ENCODE measurements around the gene SLMAP. TPM values are rescaled to one million over a fixed set of nuclear protein-coding genes. Genes with fewer than 3 reads are reported as not detected.

SLMAP gene
- total and polyA plus RNA-seq, 5 donors: 112 to 414 (median 244) TPM

- intact Hi-C loops (cut with DNase I): no loop called here
- Histone ChIP-seq H3K4me1 (ENCODE audit: control insufficient read depth, insufficient read depth, low read length) (no peaks in the 10 kb centered on the region), H3K9me3 (ENCODE audit: control insufficient read depth, low read length) (no peaks in the 10 kb centered on the region), H3K4me3 (ENCODE audit: low read length) (no peak overlapping the region), H3K27me3 (ENCODE audit: control insufficient read depth, insufficient read depth) (no peaks in the 10 kb centered on the region), H3K27ac (ENCODE audit: low read length) (no peak overlapping the region)
- no peak for DNase-seq
- no peak for ATAC-seq
- 91% methylated on average over 9 of the region's 9 CpGs for WGBS
These were observed 6.6 kb upstream of the SLMAP start for GRCh38 chr3:57749542-57749941.

DNA sequence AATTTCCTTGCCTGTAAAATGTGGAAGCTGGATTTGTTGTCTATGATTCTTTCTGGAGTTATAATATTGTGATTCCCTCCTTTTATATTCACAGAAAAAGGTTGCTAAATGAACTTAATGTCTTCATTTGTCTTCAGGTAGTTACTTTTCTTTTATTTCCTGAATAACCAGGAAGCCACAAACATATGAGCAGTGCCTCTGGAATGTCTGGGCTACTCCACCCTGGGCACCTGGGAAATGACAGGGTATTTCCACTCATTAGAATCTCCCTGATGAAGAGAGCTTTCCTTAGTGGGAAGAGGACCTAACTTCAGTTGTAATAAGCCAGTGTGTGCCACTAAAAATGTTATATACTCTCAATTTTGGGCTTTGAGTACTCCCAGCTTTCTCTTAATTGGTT lies 3.8 kb upstream of the SLMAP start:
- intact Hi-C loops (cut with DNase I): no loop called here
- H3K27ac ChIP-seq (ENCODE audit: low read length): no peak overlapping the region
- no peaks in the 10 kb centered on the region for H3K9me3 ChIP-seq (ENCODE audit: control insufficient read depth, low read length)
- peaks cover under 1% of the 10 kb centered on the region for H3K4me1 ChIP-seq (ENCODE audit: control insufficient read depth, insufficient read depth, low read length)
- no peak overlapping the region for H3K4me3 ChIP-seq (ENCODE audit: low read length)
- ATAC-seq: no peak
- no peaks in the 10 kb centered on the region for H3K27me3 ChIP-seq (ENCODE audit: control insufficient read depth, insufficient read depth)
- DNase-seq: no peak

GRCh38 chr3:57753016-57753415 lies 3.1 kb upstream of the SLMAP start:
- H3K27me3 ChIP-seq (ENCODE audit: control insufficient read depth, insufficient read depth): no peaks in the 10 kb centered on the region
- no peak overlapping the region for H3K4me3 ChIP-seq (ENCODE audit: low read length)
- H3K9me3 ChIP-seq (ENCODE audit: control insufficient read depth, low read length): no peaks in the 10 kb centered on the region
- peaks cover 4% of the 10 kb centered on the region for H3K4me1 ChIP-seq (ENCODE audit: control insufficient read depth, insufficient read depth, low read length)
- ATAC-seq (no peak), DNase-seq (no peak)
- H3K27ac ChIP-seq (ENCODE audit: low read length): no peak overlapping the region
- intact Hi-C loops (cut with DNase I): no loop called here

- Histone ChIP-seq H3K4me1 (ENCODE audit: control insufficient read depth, insufficient read depth, low read length) (peaks cover 4% of the 10 kb centered on the region), H3K4me3 (ENCODE audit: low read length) (peak overlapping the region; percentile 54), H3K9me3 (ENCODE audit: control insufficient read depth, low read length) (no peaks in the 10 kb centered on the region), H3K27ac (ENCODE audit: low read length) (peak overlapping the region; percentile 56), H3K27me3 (ENCODE audit: control insufficient read depth, insufficient read depth) (no peaks in the 10 kb centered on the region)
- DNase-seq (no peak), ATAC-seq (no peak)
- WGBS: 0% methylated on average over 1 of the region's 1 CpG
- intact Hi-C loops (cut with DNase I): no loop called here
These were observed 787 bp upstream of the SLMAP start for GRCh38 chr3:57755368-57755675.

GRCh38 chr3:57756528-57757401 lies 656 bp downstream of the SLMAP start:
- intact Hi-C loops (cut with DNase I): no loop called here

DNA sequence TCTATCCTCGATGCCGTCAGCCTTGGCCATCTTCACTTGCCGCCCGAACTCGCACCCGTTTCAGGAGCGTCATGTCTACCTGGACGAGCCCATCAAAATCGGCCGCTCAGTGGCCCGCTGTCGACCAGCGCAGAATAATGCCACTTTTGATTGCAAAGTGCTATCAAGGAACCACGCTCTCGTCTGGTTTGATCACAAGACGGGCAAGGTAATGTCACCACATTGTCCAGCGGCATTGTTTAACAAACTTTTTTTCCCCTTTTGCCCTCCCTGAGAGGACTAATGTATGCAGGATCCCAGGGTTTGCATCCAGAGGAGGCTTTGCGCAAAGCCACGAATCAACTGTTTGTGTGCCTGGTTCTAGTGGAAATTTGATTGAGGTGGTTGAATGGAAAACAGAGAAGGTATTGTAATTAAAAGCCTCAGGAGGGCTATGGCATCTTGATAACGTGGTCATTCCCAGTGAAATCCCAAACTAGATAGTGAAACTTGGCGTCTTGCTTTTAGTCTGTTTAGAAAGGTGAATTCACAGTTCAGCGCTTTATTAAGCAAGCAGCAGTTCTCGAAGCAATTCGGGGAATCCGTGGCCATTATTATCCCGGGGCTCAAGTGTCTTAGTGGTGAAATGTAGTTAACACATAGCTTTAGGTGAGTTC lies 1.7 kb downstream of the SLMAP start:
- H3K9me3 ChIP-seq (ENCODE audit: control insufficient read depth, low read length): no peaks in the 10 kb centered on the region
- ATAC-seq (no peak), DNase-seq (peak in 1 of 3 donors; percentile 53)
- intact Hi-C loops (cut with DNase I): no loop called here
- no peaks in the 10 kb centered on the region for H3K27me3 ChIP-seq (ENCODE audit: control insufficient read depth, insufficient read depth)
- peaks cover 4% of the 10 kb centered on the region for H3K4me1 ChIP-seq (ENCODE audit: control insufficient read depth, insufficient read depth, low read length)
- WGBS: 33% methylated on average over 26 of the region's 26 CpGs
- peak overlapping the region; percentile 54 for H3K4me3 ChIP-seq (ENCODE audit: low read length)
- H3K27ac ChIP-seq (ENCODE audit: low read length): no peak overlapping the region

More at GRCh38 chr3:57756528-57757401, 656 bp downstream of the SLMAP start:
- WGBS: under 1% methylated on average over 84 of the region's 84 CpGs
- H3K27me3 ChIP-seq (ENCODE audit: control insufficient read depth, insufficient read depth): no peaks in the 10 kb centered on the region
- peak overlapping the region; percentile 10 for H3K27ac ChIP-seq (ENCODE audit: low read length)
- ATAC-seq: peak; percentile 52 to 64
- DNase-seq: peak; percentile 49 to 73 (median 73)
- peak overlapping the region; percentile 54 for H3K4me3 ChIP-seq (ENCODE audit: low read length)
- H3K9me3 ChIP-seq (ENCODE audit: control insufficient read depth, low read length): no peaks in the 10 kb centered on the region
- peaks cover 4% of the 10 kb centered on the region for H3K4me1 ChIP-seq (ENCODE audit: control insufficient read depth, insufficient read depth, low read length)

DNA sequence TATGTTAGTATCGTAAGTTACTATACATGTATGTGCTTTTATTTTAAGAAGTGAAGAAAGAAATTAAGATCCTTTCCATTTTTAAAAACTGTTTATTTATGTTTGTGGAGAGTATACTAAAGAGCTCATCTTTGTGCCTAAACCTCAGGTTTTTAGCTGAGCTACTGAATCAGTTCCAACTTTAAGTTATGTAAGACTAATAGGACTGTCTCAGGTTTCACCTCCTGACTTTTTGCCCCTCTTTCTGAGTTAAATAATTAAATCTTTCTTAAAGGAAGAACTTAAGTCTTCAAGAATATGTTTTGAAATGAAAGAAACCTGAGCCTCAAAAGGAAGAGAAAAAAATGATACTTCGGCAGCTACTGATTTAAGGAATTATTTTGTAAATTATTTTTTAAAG lies 2.6 kb downstream of the SLMAP start:
- no peaks in the 10 kb centered on the region for H3K27me3 ChIP-seq (ENCODE audit: control insufficient read depth, insufficient read depth)
- intact Hi-C loops (cut with DNase I): no loop called here
- H3K9me3 ChIP-seq (ENCODE audit: control insufficient read depth, low read length): no peaks in the 10 kb centered on the region
- H3K4me3 ChIP-seq (ENCODE audit: low read length): no peak overlapping the region
- no peak for ATAC-seq
- WGBS: 89% methylated on average over 2 of the region's 2 CpGs
- peaks cover 6% of the 10 kb centered on the region for H3K4me1 ChIP-seq (ENCODE audit: control insufficient read depth, insufficient read depth, low read length)
- DNase-seq: no peak
- no peak overlapping the region for H3K27ac ChIP-seq (ENCODE audit: low read length)

GRCh38 chr3:57764794-57765193 lies 8.7 kb downstream of the SLMAP start:
- H3K9me3 ChIP-seq (ENCODE audit: control insufficient read depth, low read length): no peaks in the 10 kb centered on the region
- peaks cover 6% of the 10 kb centered on the region for H3K4me1 ChIP-seq (ENCODE audit: control insufficient read depth, insufficient read depth, low read length)
- intact Hi-C loops (cut with DNase I): loop anchor here in 1 of 4 donors (5.0 kb wide), 1 partner anchor 38 kb away; no protein-coding TSS in a partner anchor
- no peak overlapping the region for H3K4me3 ChIP-seq (ENCODE audit: low read length)
- H3K27ac ChIP-seq (ENCODE audit: low read length): no peak overlapping the region
- WGBS: 93% methylated on average over 2 of the region's 2 CpGs
- no peaks in the 10 kb centered on the region for H3K27me3 ChIP-seq (ENCODE audit: control insufficient read depth, insufficient read depth)
- DNase-seq (no peak), ATAC-seq (no peak)

DNA sequence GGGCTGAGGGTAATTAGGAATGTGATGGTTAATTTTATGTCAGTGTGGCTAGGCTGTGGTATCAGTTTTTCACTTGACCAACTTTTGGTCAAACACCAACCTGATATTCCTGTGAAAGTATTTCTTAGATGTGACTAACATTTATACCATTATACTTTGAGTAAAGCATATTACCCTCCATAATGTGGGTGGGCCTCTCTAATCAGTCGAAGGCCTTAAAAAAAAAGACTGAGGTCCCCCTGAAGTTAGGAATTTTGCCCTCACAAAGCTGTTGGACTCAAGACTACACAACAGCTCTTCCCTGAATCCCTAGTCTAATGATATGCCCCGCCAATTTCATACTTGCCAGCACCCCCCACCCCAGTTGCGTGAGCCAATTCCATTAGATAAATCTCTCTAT lies 12.5 kb downstream of the SLMAP start:
- 98% methylated on average over 3 of the region's 3 CpGs for WGBS
- no peak for ATAC-seq
- no peak overlapping the region for H3K4me3 ChIP-seq (ENCODE audit: low read length)
- no peak overlapping the region for H3K27ac ChIP-seq (ENCODE audit: low read length)
- DNase-seq: no peak
- intact Hi-C loops (cut with DNase I): no loop called here
- H3K27me3 ChIP-seq (ENCODE audit: control insufficient read depth, insufficient read depth): no peaks in the 10 kb centered on the region
- no peaks in the 10 kb centered on the region for H3K9me3 ChIP-seq (ENCODE audit: control insufficient read depth, low read length)
- H3K4me1 ChIP-seq (ENCODE audit: control insufficient read depth, insufficient read depth, low read length): peaks cover 6% of the 10 kb centered on the region

DNA sequence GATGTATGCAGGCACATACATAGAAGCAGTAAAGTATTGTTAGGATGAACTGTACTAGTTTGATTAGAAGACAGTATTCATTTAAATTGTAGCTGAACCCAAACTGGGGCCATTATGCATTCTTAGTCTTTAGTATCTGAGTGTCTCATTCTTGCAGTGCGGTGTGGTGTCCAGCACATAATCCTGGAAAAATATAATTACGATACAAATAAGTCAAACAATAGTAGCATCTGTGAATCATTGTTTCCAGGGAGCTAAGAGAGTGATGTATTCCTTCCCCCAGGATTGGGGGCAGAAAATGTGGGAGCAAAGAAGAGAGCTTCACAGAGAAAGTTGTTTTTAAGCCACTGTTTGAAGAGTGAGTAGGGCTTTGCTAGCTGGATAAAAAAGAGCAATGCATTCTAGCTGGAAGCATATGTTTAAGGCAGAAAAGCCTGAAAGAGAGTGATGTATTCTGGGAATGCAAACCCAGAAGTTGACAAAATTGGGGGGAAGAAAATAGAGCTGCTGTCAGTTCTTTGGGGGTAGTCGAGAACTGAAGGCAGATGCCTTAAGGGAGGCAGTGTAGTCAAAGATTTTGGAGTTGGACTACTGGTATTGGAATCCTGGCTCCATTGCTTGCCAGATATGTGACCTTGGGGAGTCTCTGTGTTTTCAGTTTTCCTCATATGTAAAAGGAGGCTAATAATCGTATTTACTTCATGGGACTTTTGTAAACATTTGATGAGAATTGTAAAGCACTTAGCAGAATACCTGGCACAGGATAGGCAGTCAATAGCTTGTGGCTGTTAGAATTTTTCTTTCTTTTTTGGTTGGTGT lies 14.1 kb downstream of the SLMAP start:
- ATAC-seq: no peak
- H3K4me3 ChIP-seq (ENCODE audit: low read length): no peak overlapping the region
- H3K27ac ChIP-seq (ENCODE audit: low read length): no peak overlapping the region
- intact Hi-C loops (cut with DNase I): no loop called here
- no peaks in the 10 kb centered on the region for H3K27me3 ChIP-seq (ENCODE audit: control insufficient read depth, insufficient read depth)
- whole genome bisulfite sequencing: 65% methylated on average over 4 of the region's 4 CpGs
- H3K4me1 ChIP-seq (ENCODE audit: control insufficient read depth, insufficient read depth, low read length): peaks cover 2% of the 10 kb centered on the region
- H3K9me3 ChIP-seq (ENCODE audit: control insufficient read depth, low read length): no peaks in the 10 kb centered on the region
- no peak for DNase-seq

- WGBS: 78% methylated on average over 4 of the region's 4 CpGs
- ATAC-seq: no peak
- no peaks in the 10 kb centered on the region for H3K27me3 ChIP-seq (ENCODE audit: control insufficient read depth, insufficient read depth)
- intact Hi-C loops (cut with DNase I): no loop called here
- H3K4me1 ChIP-seq (ENCODE audit: control insufficient read depth, insufficient read depth, low read length): peaks cover 3% of the 10 kb centered on the region
- no peaks in the 10 kb centered on the region for H3K9me3 ChIP-seq (ENCODE audit: control insufficient read depth, low read length)
- H3K4me3 ChIP-seq (ENCODE audit: low read length): no peak overlapping the region
- no peak for DNase-seq
- no peak overlapping the region for H3K27ac ChIP-seq (ENCODE audit: low read length)
These were observed 16.1 kb downstream of the SLMAP start for GRCh38 chr3:57772251-57772650.
